Thymus (tissue), 11 donors: Measurements from ENCODE around the gene WDR33. TPM values are rescaled to one million over a fixed set of nuclear protein-coding genes. Genes with fewer than 3 reads are reported as not detected.

Experiments
- DNase-seq, 9 donors: peaks; one replicate each; pipeline ENCODE4 v3.0.0-alpha.2; 2013; ENCODE audit warnings: low spot score in 9 of 9, low read depth in 6 of 9, missing footprints in 1 of 9
- H3K27ac ChIP-seq, 2 donors: one replicate each; pipeline ENCODE4 v1.5.1; 2013; ENCODE audit warnings: control low read depth in 1 of 2, low read depth in 1 of 2, low read length in 1 of 2, mild to moderate bottlenecking in 1 of 2, moderate library complexity in 1 of 2
- H3K27me3 ChIP-seq, 2 donors: one replicate each; pipeline ENCODE4 v1.5.1; 2013; ENCODE audit warnings: low read length in 1 of 2; ENCODE audit not compliant: control insufficient read depth in 2 of 2, insufficient read depth in 1 of 2
- H3K36me3 ChIP-seq, 2 donors: one replicate each; pipeline ENCODE4 v1.5.1; 2013; ENCODE audit warnings: low read length in 1 of 2, mild to moderate bottlenecking in 1 of 2, moderate library complexity in 1 of 2; ENCODE audit not compliant: control insufficient read depth in 2 of 2, insufficient read depth in 2 of 2
- H3K4me1 ChIP-seq, 2 donors: one replicate each; pipeline ENCODE4 v1.5.1; 2013; ENCODE audit warnings: low read length in 2 of 2; ENCODE audit not compliant: control insufficient read depth in 2 of 2, insufficient read depth in 2 of 2
- H3K4me3 ChIP-seq, 2 donors: one replicate each; pipeline ENCODE4 v1.5.1; 2013; ENCODE audit warnings: low read length in 2 of 2, control low read depth in 1 of 2, mild to moderate bottlenecking in 1 of 2
- H3K9me3 ChIP-seq, 2 donors: one replicate each; pipeline ENCODE4 v1.5.1; 2013; ENCODE audit warnings: low read length in 1 of 2, mild to moderate bottlenecking in 1 of 2; ENCODE audit not compliant: control insufficient read depth in 2 of 2, insufficient read depth in 1 of 2
- WGBS: extraction: QIAGEN DNeasy Blood & Tissue Kit; methylation state at CpG from one replicate; pipeline ENCODE4 v1.1.7; 2013; 5-methylcytosine and 5-hydroxymethylcytosine counted together
- polyA plus RNA-seq: library from polyadenylated mRNA; stranded (reverse); fragments of 200-250 nt; gene quantifications from one replicate; pipeline ENCODE4 v1.2.3, GENCODE V29; 2013
- total RNA-seq: library from RNA; stranded (reverse); fragments of 120-200 nt; gene quantifications from one replicate; pipeline ENCODE4 v1.2.4, GENCODE V29; 2013
- donor health status: healthy.

The WDR33 gene
- total and polyA plus RNA-seq, 2 donors, result 26.4 to 39.0 TPM

GRCh38 chr2:127675331-127676261 lies 135.4 kb downstream of the WDR33 start, which contains the start of gene LIMS2:
Gene LIMS2, minus strand, starts transcription at chr2:127675530. Its CDS starts 506 bp downstream, at chr2:127675024.
- Histone ChIP-seq H3K4me1 (peaks cover 2 to 18% of the 10 kb centered on the region in 2 donors), H3K27ac (no peak within 1 kb of the TSS), H3K9me3 (no peaks in the 10 kb centered on the region), H3K27me3 (peaks cover 29 to 86% of the 10 kb centered on the region in 2 donors), H3K36me3 (no peaks in the 10 kb centered on the region), H3K4me3 (peak within 1 kb of the TSS in 1 of 2 donors; percentile 48)
- WGBS, result 12% methylated on average over 56 of the region's 56 CpGs
- no peak for DNase-seq

- WGBS, result 10% methylated on average over 72 of the region's 72 CpGs
- H3K4me3 ChIP-seq, result peak overlapping the region in 1 of 2 donors; percentile 48
- peak in 1 of 9 donors; percentile 22 for DNase-seq
- no peaks in the 10 kb centered on the region for H3K36me3 ChIP-seq
- peaks cover 2 to 12% of the 10 kb centered on the region in 2 donors for H3K4me1 ChIP-seq
- no peaks in the 10 kb centered on the region for H3K9me3 ChIP-seq
- no peak overlapping the region for H3K27ac ChIP-seq
- H3K27me3 ChIP-seq, result peaks cover 29 to 86% of the 10 kb centered on the region in 2 donors
These were observed 136.4 kb downstream of the WDR33 start for GRCh38 chr2:127674241-127675209.

- 97% methylated on average over 17 of the region's 17 CpGs for WGBS
- H3K27ac ChIP-seq, result no peak overlapping the region
- no peaks in the 10 kb centered on the region for H3K36me3 ChIP-seq
- H3K4me1 ChIP-seq, result peaks cover 2 to 12% of the 10 kb centered on the region in 2 donors
- no peaks in the 10 kb centered on the region for H3K9me3 ChIP-seq
- peaks cover 29 to 87% of the 10 kb centered on the region in 2 donors for H3K27me3 ChIP-seq
- H3K4me3 ChIP-seq, result no peak overlapping the region
- no peak for DNase-seq
These were observed 137.5 kb downstream of the WDR33 start for GRCh38 chr2:127673291-127674069.

GRCh38 chr2:127672341-127673224 lies 138.4 kb downstream of the WDR33 start:
- H3K9me3 ChIP-seq, result no peaks in the 10 kb centered on the region
- peaks cover 29 to 81% of the 10 kb centered on the region in 2 donors for H3K27me3 ChIP-seq
- H3K27ac ChIP-seq, result no peak overlapping the region
- no peaks in the 10 kb centered on the region for H3K36me3 ChIP-seq
- no peak for DNase-seq
- H3K4me3 ChIP-seq, result no peak overlapping the region
- whole genome bisulfite sequencing, result 93% methylated on average over 20 of the region's 20 CpGs
- H3K4me1 ChIP-seq, result peaks cover 2 to 12% of the 10 kb centered on the region in 2 donors

GRCh38 chr2:127671557-127672302 lies 139.2 kb downstream of the WDR33 start:
- Histone ChIP-seq H3K27me3 (peaks cover 26 to 77% of the 10 kb centered on the region in 2 donors), H3K36me3 (no peaks in the 10 kb centered on the region), H3K4me3 (no peak overlapping the region), H3K9me3 (no peaks in the 10 kb centered on the region), H3K4me1 (peaks cover 2 to 12% of the 10 kb centered on the region in 2 donors), H3K27ac (no peak overlapping the region)
- WGBS, result 93% methylated on average over 14 of the region's 14 CpGs
- DNase-seq, result no peak

- Histone ChIP-seq H3K27ac (no peak overlapping the region), H3K4me1 (peaks cover 2 to 11% of the 10 kb centered on the region in 2 donors), H3K4me3 (no peak overlapping the region), H3K9me3 (no peaks in the 10 kb centered on the region), H3K27me3 (peaks cover 28 to 77% of the 10 kb centered on the region in 2 donors), H3K36me3 (no peaks in the 10 kb centered on the region)
- DNase-seq, result no peak
- 94% methylated on average over 5 of the region's 5 CpGs for WGBS
These were observed 140.0 kb downstream of the WDR33 start for GRCh38 chr2:127670957-127671290.

GRCh38 chr2:127670055-127670956 lies 140.7 kb downstream of the WDR33 start:
- H3K27me3 ChIP-seq, result peaks cover 27 to 77% of the 10 kb centered on the region in 2 donors
- H3K9me3 ChIP-seq, result no peaks in the 10 kb centered on the region
- 95% methylated on average over 10 of the region's 10 CpGs for WGBS
- H3K4me1 ChIP-seq, result peaks cover 2 to 6% of the 10 kb centered on the region in 2 donors
- H3K27ac ChIP-seq, result no peak overlapping the region
- H3K4me3 ChIP-seq, result no peak overlapping the region
- no peak for DNase-seq
- no peaks in the 10 kb centered on the region for H3K36me3 ChIP-seq
